Tibial nerve (tissue), 4 donors: ENCODE results near the gene MRGPRD. TPM values are rescaled to one million over a fixed set of nuclear protein-coding genes. Genes with fewer than 3 reads are reported as not detected.

Experiments
- DNase-seq, 2 donors: peaks; one replicate each; pipeline ENCODE4 v3.0.0-alpha.2; 2019; ENCODE audit warnings: low spot score in 2 of 2
- H3K27ac ChIP-seq, 4 donors: fragments of 200-600 bp; sonication (generic) in 3 of 4; one replicate each; pipeline ENCODE4 v1.5.1; 2017 to 2019; ENCODE audit warnings: mild to moderate bottlenecking in 1 of 4
- H3K27me3 ChIP-seq, 2 donors: fragments of 200-600 bp; sonication (generic) in 1 of 2; one replicate each; pipeline versions ENCODE4 v1.5.1 to v1.6.0; 2017 to 2019
- H3K36me3 ChIP-seq, 3 donors: fragments of 200-600 bp; sonication (generic); one replicate each; pipeline ENCODE4 v1.5.1; 2018 to 2019
- H3K4me1 ChIP-seq, 4 donors: fragments of 200-600 bp; sonication (generic) in 3 of 4; one replicate each; pipeline ENCODE4 v1.5.1; 2017 to 2019
- H3K4me3 ChIP-seq, 4 donors: fragments of 200-600 bp; sonication (generic) in 3 of 4; one replicate each; pipeline ENCODE4 v1.5.1; 2017 to 2019; ENCODE audit warnings: mild to moderate bottlenecking in 1 of 4, moderate library complexity in 1 of 4
- H3K9me3 ChIP-seq, 4 donors: fragments of 200-600 bp; sonication (generic) in 3 of 4; one replicate each; pipeline ENCODE4 v1.5.1; 2017 to 2019
- CTCF ChIP-seq, 5 experiments: fragments of 200-600 bp in 3 of 5; fragments of 450-650 bp in 2 of 5; sonication (generic) in 3 of 5; IDR thresholded peaks; one replicate each; pipeline ENCODE4 v1.5.1; 2016 to 2019; ENCODE audit warnings: antibody characterized with exemption in 5 of 5, mild to moderate bottlenecking in 3 of 5, moderate library complexity in 2 of 5
- EP300 ChIP-seq, 2 donors: sonication (generic); formaldehyde crosslinking; IDR thresholded peaks; one replicate each; pipeline ENCODE4 v1.6.1; 2017; ENCODE audit warnings: antibody characterized with exemption in 2 of 2, mild to moderate bottlenecking in 1 of 2
- POLR2A ChIP-seq, 2 donors: fragments of 450-650 bp; IDR thresholded peaks; one replicate each; pipeline ENCODE4 v1.6.1; 2017; ENCODE audit warnings: antibody characterized with exemption in 2 of 2, mild to moderate bottlenecking in 2 of 2, moderate library complexity in 2 of 2
- WGBS, 2 donors: methylation state at CpG; one replicate each; pipeline ENCODE4 v1.1.5; 2018; 5-methylcytosine and 5-hydroxymethylcytosine counted together
- total RNA-seq, 4 donors: library from RNA; depleted of rRNA; stranded (reverse); fragments of >200 nt; gene quantifications; one replicate each; pipeline ENCODE4 v1.1.0, GENCODE V29; 2016

Gene MRGPRD
- total RNA-seq, 4 donors from 2014 or later: not detected

DNA sequence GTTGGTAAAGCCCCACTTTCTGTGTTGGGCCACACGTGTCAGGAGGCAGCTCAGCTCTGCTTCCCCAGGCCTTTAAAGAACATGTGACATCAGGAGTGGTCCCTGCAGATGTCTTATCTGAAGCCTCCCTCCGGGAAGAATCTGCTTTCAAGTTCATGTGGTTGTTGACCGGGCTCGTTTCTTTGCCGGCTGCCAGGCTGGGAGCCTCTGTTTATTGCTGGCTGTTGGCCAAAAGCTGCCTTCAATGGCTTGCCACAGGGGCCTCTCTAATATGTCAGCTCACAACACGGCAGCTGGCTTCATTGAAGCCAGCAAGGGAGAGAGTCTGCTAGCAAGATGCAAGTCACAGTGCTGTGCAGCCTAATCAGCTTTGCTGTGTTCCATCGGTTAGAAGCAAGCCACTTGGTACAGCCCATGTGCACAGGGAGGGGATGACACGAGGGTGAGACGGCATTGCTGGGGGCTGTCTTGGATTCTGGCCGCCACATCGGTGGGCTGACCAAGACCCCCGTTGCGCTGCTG is 17.7 kb upstream of the MRGPRD start:
- H3K27ac ChIP-seq: peak overlapping the region in 3 of 4 donors; percentile 53 to 95 (median 91)
- H3K4me1 ChIP-seq: peaks cover 0 to 66% (median 50%) of the 10 kb centered on the region in 4 donors
- WGBS, 2 donors: 31 to 32% methylated on average over 12 to 13 of the region's 13 CpGs

DNA sequence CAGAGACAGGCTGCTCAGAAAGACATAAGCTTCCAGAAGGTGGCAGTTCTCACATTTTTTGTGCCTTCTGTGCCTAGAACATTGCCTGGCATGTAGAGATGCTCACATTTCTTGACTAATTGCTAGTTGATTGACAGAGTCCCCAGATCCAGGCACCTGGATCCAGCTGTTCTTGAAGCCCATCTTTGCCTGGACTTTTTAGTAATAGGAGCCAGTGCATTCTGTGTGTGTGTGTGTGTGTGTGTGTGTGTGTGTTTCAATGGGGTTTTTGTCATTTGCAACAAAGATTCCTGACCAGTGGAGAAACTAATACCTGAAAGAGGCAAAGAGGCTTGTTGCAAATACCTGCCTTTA is 17.2 kb upstream of the MRGPRD start:
- Histone ChIP-seq H3K9me3 (no peaks in the 10 kb centered on the region), H3K4me3 (no peak overlapping the region), H3K27me3 (no peaks in the 10 kb centered on the region), H3K4me1 (peaks cover 0 to 61% (median 48%) of the 10 kb centered on the region in 4 donors), H3K27ac (peak overlapping the region in 3 of 4 donors; percentile 53 to 95 (median 91)), H3K36me3 (no peaks in the 10 kb centered on the region)
- TF ChIP-seq EP300 (IDR thresholded peaks at IDR 0.05) (no peak), POLR2A (IDR thresholded peaks at IDR 0.05) (no peak), CTCF (IDR thresholded peaks at IDR 0.05) (no peak)
- DNase-seq: no peak

More for the DNA sequence above, 17.7 kb upstream of the MRGPRD start:
- Histone ChIP-seq H3K27me3 (no peaks in the 10 kb centered on the region), H3K4me3 (no peak overlapping the region), H3K9me3 (no peaks in the 10 kb centered on the region), H3K36me3 (no peaks in the 10 kb centered on the region)
- TF ChIP-seq EP300 (IDR thresholded peaks at IDR 0.05) (no peak), POLR2A (IDR thresholded peaks at IDR 0.05) (no peak), CTCF (IDR thresholded peaks at IDR 0.05) (no peak)
- peak in 1 of 2 donors; percentile 9 for DNase-seq

DNA sequence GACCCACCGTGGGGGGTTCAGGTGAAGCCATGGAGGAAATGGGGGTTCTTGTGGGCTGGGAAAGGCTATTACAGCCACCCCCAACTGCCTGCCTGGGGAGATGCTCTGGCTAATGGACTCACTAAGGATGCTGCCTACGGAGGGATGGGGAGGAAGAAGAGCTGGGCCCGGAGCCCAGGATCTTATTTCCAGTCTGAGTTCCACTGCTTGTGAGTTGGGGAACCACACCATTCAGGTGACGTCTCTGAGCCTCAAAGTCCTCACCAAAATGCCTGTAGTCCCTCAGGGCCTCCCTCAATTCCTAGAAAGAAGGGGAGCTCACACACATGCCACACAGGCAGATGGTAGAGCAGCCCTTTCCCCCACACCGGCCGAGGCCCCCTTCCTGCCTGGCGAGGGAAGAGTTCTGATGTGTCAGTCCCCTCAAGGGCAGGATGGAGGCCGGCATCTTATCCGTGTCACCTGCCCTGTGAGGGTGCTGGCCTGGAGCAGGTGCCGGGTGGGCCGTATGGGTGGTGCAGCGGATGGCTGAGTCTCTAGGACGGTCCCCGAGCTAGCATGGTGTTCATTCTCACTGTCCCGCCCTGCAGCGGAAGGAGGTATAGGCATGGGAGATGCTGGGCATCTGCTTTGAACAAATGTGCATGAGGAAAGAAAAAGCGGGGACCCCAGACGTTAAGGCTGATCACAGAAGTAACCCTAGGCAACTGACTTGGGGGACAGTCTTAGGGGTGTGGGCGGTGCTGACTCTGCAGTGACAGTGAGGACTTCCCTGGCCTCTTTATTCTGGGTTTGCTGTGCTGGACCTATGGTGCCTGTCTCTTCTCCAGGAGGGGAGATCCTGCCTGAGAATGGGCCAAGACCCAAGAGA is 16.6 kb upstream of the MRGPRD start:
- H3K27ac ChIP-seq: peak overlapping the region in 2 of 4 donors; percentile 22 to 95
- H3K4me3 ChIP-seq: no peak overlapping the region
- H3K27me3 ChIP-seq: no peaks in the 10 kb centered on the region
- peak in 1 of 2 donors; percentile 10 for DNase-seq
- no peaks in the 10 kb centered on the region for H3K36me3 ChIP-seq
- 82 to 86% methylated on average over 19 of the region's 19 CpGs for WGBS, 2 donors
- TF ChIP-seq CTCF (IDR thresholded peaks at IDR 0.05): no peak
- TF ChIP-seq POLR2A (IDR thresholded peaks at IDR 0.05): no peak
- no peak for TF ChIP-seq EP300 (IDR thresholded peaks at IDR 0.05)
- H3K4me1 ChIP-seq: peaks cover 0 to 55% (median 42%) of the 10 kb centered on the region in 4 donors
- no peaks in the 10 kb centered on the region for H3K9me3 ChIP-seq

GRCh38 chr11:68996376-68997123 is 15.8 kb upstream of the MRGPRD start:
- Histone ChIP-seq H3K27ac (peak overlapping the region in 1 of 4 donors; percentile 15), H3K27me3 (peaks cover 0 to 2% of the 10 kb centered on the region in 2 donors), H3K4me1 (peaks cover 0 to 47% (median 34%) of the 10 kb centered on the region in 4 donors), H3K4me3 (no peak overlapping the region), H3K36me3 (no peaks in the 10 kb centered on the region), H3K9me3 (no peaks in the 10 kb centered on the region)
- no peak for TF ChIP-seq CTCF (IDR thresholded peaks at IDR 0.05)
- no peak for TF ChIP-seq POLR2A (IDR thresholded peaks at IDR 0.05)
- TF ChIP-seq EP300 (IDR thresholded peaks at IDR 0.05): no peak
- DNase-seq: no peak
- 97% methylated on average over 18 to 23 of the region's 24 CpGs for WGBS, 2 donors
